Panc1 (cell line): ENCODE measurements around the gene ENOX1. TPM values are rescaled to one million over a fixed set of nuclear protein-coding genes. Genes with fewer than 3 reads are reported as not detected.

Source experiments
- ATAC-seq: fragments of 200-7000 bp; cut with Tn5 transposase; 2 replicates; pipeline ENCODE4 v1.9.1; 2020; ENCODE audit warnings: mild to moderate bottlenecking, moderate library complexity
- BruUV-seq: library from RNA; stranded (reverse); fragments of 400-500 nt; replicated peaks from 2 replicates; lab custom pipeline; 2021; lab: Mats Ljungman, UMichigan
- CTCF ChIA-PET: fragments of 300-600 bp; sonication (Branson Sonifier 250); formaldehyde crosslinking; loops from one replicate; lab custom pipeline; 2022; ENCODE audit warnings: antibody characterized with exemption; lab: Charles Lee
- POLR2A ChIA-PET: fragments of 300-600 bp; sonication (Branson Sonifier 250); formaldehyde crosslinking; loops from one replicate; lab custom pipeline; 2022; ENCODE audit warnings: antibody characterized with exemption; lab: Charles Lee
- DNase-seq: peaks from one replicate; pipeline ENCODE4 v3.0.0-alpha.2; 2010; ENCODE audit warnings: low read depth, low spot score
- H3K27ac ChIP-seq: 2 replicates; pipeline ENCODE4 v1.5.1; 2011; ENCODE audit warnings: mild to moderate bottlenecking, low read length, inconsistent platforms
- H3K27me3 ChIP-seq: fragments of 200-500 bp; sonication (Bioruptor generic); 2 replicates; pipeline ENCODE4 v1.6.0; 2014; ENCODE audit warnings: low read length, inconsistent platforms; ENCODE audit not compliant: control insufficient read depth, insufficient read depth
- H3K36me3 ChIP-seq: fragments of 200-500 bp; sonication (Bioruptor generic); 2 replicates; pipeline ENCODE4 v1.5.1; 2014; ENCODE audit warnings: inconsistent platforms, mild to moderate bottlenecking, low read length, moderate library complexity; ENCODE audit not compliant: control insufficient read depth, insufficient read depth
- H3K4me1 ChIP-seq: 2 replicates; pipeline ENCODE4 v1.5.1; 2011; ENCODE audit warnings: inconsistent platforms, mild to moderate bottlenecking, low read length, moderate library complexity; ENCODE audit not compliant: control insufficient read depth, insufficient read depth
- H3K4me3 ChIP-seq, 2 experiments: 2 replicates each; pipeline ENCODE4 v1.5.1; 2011 to 2012; ENCODE audit warnings: low read depth in 2 of 2, low read length in 2 of 2, mild to moderate bottlenecking in 2 of 2, inconsistent platforms in 1 of 2, moderate library complexity in 1 of 2
- H3K9me3 ChIP-seq: fragments of 200-500 bp; sonication (Bioruptor generic); 2 replicates; pipeline ENCODE4 v1.5.1; 2014; ENCODE audit warnings: low read depth, mild to moderate bottlenecking, inconsistent platforms, low read length, moderate library complexity; ENCODE audit not compliant: control insufficient read depth, insufficient read depth
- POLR2AphosphoS5 ChIP-seq: IDR thresholded peaks from 2 replicates; pipeline ENCODE4 v1.6.1; 2012; ENCODE audit warnings: mild to moderate bottlenecking, low read depth, low read length, moderate library complexity
- REST ChIP-seq, 2 experiments: IDR thresholded peaks; 2 replicates each; pipeline ENCODE4 v1.6.1; 2011 to 2012; ENCODE audit warnings: low read depth in 2 of 2, control low read depth in 1 of 2, low read length in 1 of 2, mild to moderate bottlenecking in 1 of 2, moderate library complexity in 1 of 2; ENCODE audit not compliant: insufficient read depth in 1 of 2
- SIN3A ChIP-seq: IDR thresholded peaks from 2 replicates; pipeline ENCODE4 v1.6.1; 2012; ENCODE audit warnings: low read depth, mild to moderate bottlenecking, low read length, moderate library complexity, borderline replicate concordance; ENCODE audit not compliant: insufficient read depth
- TCF7L2 ChIP-seq: IDR thresholded peaks from 2 replicates; pipeline ENCODE4 v1.6.1; 2011; ENCODE audit warnings: mild to moderate bottlenecking, low read depth, low read length, inconsistent platforms
- in situ Hi-C: cut with HindIII; loops from 2 replicates; pipeline ENCODE4 v1.10.0; 2016; ENCODE audit warnings: low sequenced_read_pairs, low pct_unique_long_range_greater_than_20kb
- intact Hi-C: fragments of 100-400 bp; cut with micrococcal nuclease; formaldehyde crosslinking; loops from one replicate; pipeline ENCODE4 v1.10.0; 2022; ENCODE audit not compliant: unreplicated experiment
- total RNA-seq: library from RNA; stranded (reverse); gene quantifications from one replicate; pipeline ENCODE4 v1.2.1, GENCODE V29; 2021; ENCODE audit not compliant: unreplicated experiment
- TF ChIP-seq, protein P1 (sequence below): fragments of 450-650 bp; IDR thresholded peaks from 2 replicates; pipeline ENCODE4 v1.5.1; 2017; ENCODE audit warnings: mild to moderate bottlenecking

Gene ENOX1
- total RNA-seq, 1 experiment from 2014 or later: 0.23 TPM

GRCh38 chr13:43514311-43514710, 272.5 kb downstream of the ENOX1 start:
- Histone ChIP-seq H3K36me3 (no peaks in the 10 kb centered on the region), H3K4me3 (no peak overlapping the region), H3K27ac (no peak overlapping the region), H3K9me3 (no peaks in the 10 kb centered on the region), H3K4me1 (no peaks in the 10 kb centered on the region), H3K27me3 (no peaks in the 10 kb centered on the region)
- intact Hi-C loops: no loop called here
- in situ Hi-C loops: no loop called here
- POLR2A ChIA-PET: no interaction called here
- CTCF ChIA-PET: no interaction called here
- TF ChIP-seq REST (IDR thresholded peaks at IDR 0.05; ENCODE audit: insufficient read depth in 1 of 2, low read depth in 2 of 2, low read length in 1 of 2): no peak
- TF ChIP-seq, protein P1, sequence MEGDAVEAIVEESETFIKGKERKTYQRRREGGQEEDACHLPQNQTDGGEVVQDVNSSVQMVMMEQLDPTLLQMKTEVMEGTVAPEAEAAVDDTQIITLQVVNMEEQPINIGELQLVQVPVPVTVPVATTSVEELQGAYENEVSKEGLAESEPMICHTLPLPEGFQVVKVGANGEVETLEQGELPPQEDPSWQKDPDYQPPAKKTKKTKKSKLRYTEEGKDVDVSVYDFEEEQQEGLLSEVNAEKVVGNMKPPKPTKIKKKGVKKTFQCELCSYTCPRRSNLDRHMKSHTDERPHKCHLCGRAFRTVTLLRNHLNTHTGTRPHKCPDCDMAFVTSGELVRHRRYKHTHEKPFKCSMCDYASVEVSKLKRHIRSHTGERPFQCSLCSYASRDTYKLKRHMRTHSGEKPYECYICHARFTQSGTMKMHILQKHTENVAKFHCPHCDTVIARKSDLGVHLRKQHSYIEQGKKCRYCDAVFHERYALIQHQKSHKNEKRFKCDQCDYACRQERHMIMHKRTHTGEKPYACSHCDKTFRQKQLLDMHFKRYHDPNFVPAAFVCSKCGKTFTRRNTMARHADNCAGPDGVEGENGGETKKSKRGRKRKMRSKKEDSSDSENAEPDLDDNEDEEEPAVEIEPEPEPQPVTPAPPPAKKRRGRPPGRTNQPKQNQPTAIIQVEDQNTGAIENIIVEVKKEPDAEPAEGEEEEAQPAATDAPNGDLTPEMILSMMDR: no peak
- TF ChIP-seq TCF7L2: no peak
- TF ChIP-seq POLR2AphosphoS5: no peak
- TF ChIP-seq SIN3A: no peak
- DNase-seq: no peak
- no peak for ATAC-seq
- no TSS peak for BruUV-seq

DNA sequence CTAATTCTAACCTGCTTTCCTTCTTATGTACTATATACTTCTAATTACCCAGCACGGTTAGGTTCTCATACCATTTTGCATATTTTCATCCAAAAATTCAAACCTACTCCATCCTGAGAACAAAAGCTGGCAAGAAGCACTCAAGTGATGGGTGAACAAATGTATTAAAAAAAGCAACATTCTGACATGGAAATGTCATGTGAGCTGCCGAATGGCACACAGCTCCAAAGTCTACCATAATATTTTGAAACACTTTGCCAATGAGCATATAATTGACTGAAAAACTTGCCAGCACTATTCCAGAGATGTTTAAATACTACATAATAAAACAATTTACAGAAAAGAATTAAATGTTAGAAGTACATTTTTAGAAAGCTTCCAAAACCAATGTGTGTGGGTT, 274.6 kb downstream of the ENOX1 start:
- POLR2A ChIA-PET: no interaction called here
- DNase-seq (no peak), ATAC-seq (no peak)
- Histone ChIP-seq H3K4me3 (no peak overlapping the region), H3K27ac (no peak overlapping the region), H3K4me1 (no peaks in the 10 kb centered on the region), H3K27me3 (no peaks in the 10 kb centered on the region), H3K36me3 (no peaks in the 10 kb centered on the region), H3K9me3 (no peaks in the 10 kb centered on the region)
- CTCF ChIA-PET: no interaction called here
- BruUV-seq: no TSS peak
- TF ChIP-seq POLR2AphosphoS5 (no peak), SIN3A (no peak), TCF7L2 (no peak), REST (IDR thresholded peaks at IDR 0.05; ENCODE audit: insufficient read depth in 1 of 2, low read depth in 2 of 2, low read length in 1 of 2) (no peak)
- TF ChIP-seq, protein P1: no peak
- in situ Hi-C loops (no loop called here), intact Hi-C loops (no loop called here)
